GM12891 (cell line): ENCODE results near the gene PRM2.

Experiments
- PAX5 ChIP-seq: IDR thresholded peaks from 2 replicates; pipeline ENCODE4 v1.6.1; 2011; ENCODE audit warnings: low read length, moderate library complexity, mild to moderate bottlenecking; ENCODE audit not compliant: insufficient read depth, severe bottlenecking
- POLR2A ChIP-seq: IDR thresholded peaks from 2 replicates; pipeline ENCODE4 v1.6.1; 2011; ENCODE audit warnings: low read depth, low read length, control low read depth
- POLR2AphosphoS5 ChIP-seq: IDR thresholded peaks from 2 replicates; pipeline ENCODE4 v1.6.1; 2011; ENCODE audit warnings: low read depth, low read length, control low read depth
- SPI1 ChIP-seq: IDR thresholded peaks from 2 replicates; pipeline ENCODE4 v1.6.1; 2011; ENCODE audit warnings: low read depth, low read length, control low read depth
- TAF1 ChIP-seq: IDR thresholded peaks from 2 replicates; pipeline ENCODE4 v1.6.1; 2011; ENCODE audit warnings: low read depth, low read length, control low read depth

GRCh38 chr16:11233727-11234376 is 42.4 kb downstream of the PRM2 start:
- TF ChIP-seq POLR2AphosphoS5 (no peak), POLR2A (no peak), PAX5 (no peak), SPI1 (peak; percentile 43; the same call in 1 of the 2 replicates), TAF1 (no peak)
